ACC112 (cell line): ENCODE results near the gene POLR2L.

Experiments
- H2AFZ ChIP-seq: fragments of 200-600 bp; sonication (generic); one replicate; pipeline ENCODE4 v1.6.0; 2017; ENCODE audit warnings: antibody characterized with exemption, low read length; ENCODE audit not compliant: unreplicated experiment
- H3K27ac ChIP-seq: fragments of 200-600 bp; sonication (generic); 2 replicates; pipeline ENCODE4 v1.5.1; 2014; ENCODE audit warnings: low read depth, mild to moderate bottlenecking, antibody characterized with exemption, low read length, moderate library complexity
- H3K27me3 ChIP-seq: fragments of 200-600 bp; sonication (generic); 2 replicates; pipeline ENCODE4 v1.6.1; 2014; ENCODE audit warnings: mild to moderate bottlenecking, antibody characterized with exemption, low read length, moderate library complexity, mixed read lengths; ENCODE audit not compliant: insufficient read depth
- H3K36me3 ChIP-seq: fragments of 200-600 bp; sonication (generic); 2 replicates; pipeline ENCODE4 v1.6.1; 2016; ENCODE audit warnings: mild to moderate bottlenecking, antibody characterized with exemption, low read length, moderate library complexity, mixed read lengths; ENCODE audit not compliant: insufficient read depth
- H3K4me1 ChIP-seq: fragments of 200-600 bp; sonication (generic); one replicate; pipeline ENCODE4 v1.6.1; 2016; ENCODE audit warnings: low read length, mixed read lengths; ENCODE audit not compliant: insufficient read depth, unreplicated experiment, control insufficient read depth
- H3K4me3 ChIP-seq: fragments of 200-600 bp; sonication (generic); 2 replicates; pipeline ENCODE4 v1.5.1; 2014; ENCODE audit warnings: mild to moderate bottlenecking, low read depth, low read length
- H3K79me2 ChIP-seq: fragments of 200-600 bp; sonication (generic); one replicate; pipeline ENCODE4 v1.6.0; 2016; ENCODE audit warnings: low read length; ENCODE audit not compliant: control insufficient read depth, unreplicated experiment, insufficient read depth

POLR2L gene

GRCh38 chr11:868802-869201 lies 26.5 kb upstream of the POLR2L start:
- no peaks in the 10 kb centered on the region for H3K36me3 ChIP-seq
- H2AFZ ChIP-seq, result no peak overlapping the region
- H3K4me3 ChIP-seq, result no peak overlapping the region
- no peak overlapping the region for H3K27ac ChIP-seq
- H3K79me2 ChIP-seq, result no peaks in the 10 kb centered on the region
- H3K4me1 ChIP-seq, result peaks cover 2% of the 10 kb centered on the region
- no peaks in the 10 kb centered on the region for H3K27me3 ChIP-seq

- no peaks in the 10 kb centered on the region for H3K79me2 ChIP-seq
- H3K4me3 ChIP-seq, result no peak overlapping the region
- no peaks in the 10 kb centered on the region for H3K36me3 ChIP-seq
- no peaks in the 10 kb centered on the region for H3K27me3 ChIP-seq
- H3K27ac ChIP-seq, result no peak overlapping the region
- H2AFZ ChIP-seq, result no peak overlapping the region
- H3K4me1 ChIP-seq, result peaks cover 2% of the 10 kb centered on the region
These were observed 26.1 kb upstream of the POLR2L start for GRCh38 chr11:868394-868793.

- H3K4me3 ChIP-seq, result no peak overlapping the region
- H3K27me3 ChIP-seq, result no peaks in the 10 kb centered on the region
- no peaks in the 10 kb centered on the region for H3K36me3 ChIP-seq
- no peak overlapping the region for H2AFZ ChIP-seq
- peaks cover 2% of the 10 kb centered on the region for H3K4me1 ChIP-seq
- no peak overlapping the region for H3K27ac ChIP-seq
- no peaks in the 10 kb centered on the region for H3K79me2 ChIP-seq
These were observed 25.6 kb upstream of the POLR2L start for GRCh38 chr11:867856-868358.

- H3K36me3 ChIP-seq, result no peaks in the 10 kb centered on the region
- H3K4me1 ChIP-seq, result no peaks in the 10 kb centered on the region
- no peak overlapping the region for H3K27ac ChIP-seq
These were observed 24.2 kb upstream of the POLR2L start for GRCh38 chr11:866481-866880.

GRCh38 chr11:865462-866430 lies 23.4 kb upstream of the POLR2L start:
- H2AFZ ChIP-seq, result no peak overlapping the region
- no peak overlapping the region for H3K27ac ChIP-seq
- no peaks in the 10 kb centered on the region for H3K27me3 ChIP-seq
- no peaks in the 10 kb centered on the region for H3K36me3 ChIP-seq
- peaks cover 4% of the 10 kb centered on the region for H3K79me2 ChIP-seq
- no peaks in the 10 kb centered on the region for H3K4me1 ChIP-seq
- no peak overlapping the region for H3K4me3 ChIP-seq

More at GRCh38 chr11:866481-866880, 24.2 kb upstream of the POLR2L start:
- Histone ChIP-seq H3K79me2 (peaks cover 4% of the 10 kb centered on the region), H3K4me3 (no peak overlapping the region), H3K27me3 (no peaks in the 10 kb centered on the region), H2AFZ (no peak overlapping the region)

GRCh38 chr11:864898-865297 lies 22.6 kb upstream of the POLR2L start:
- peaks cover 4% of the 10 kb centered on the region for H3K79me2 ChIP-seq

GRCh38 chr11:863910-864827 lies 21.8 kb upstream of the POLR2L start:
- no peaks in the 10 kb centered on the region for H3K27me3 ChIP-seq
- H3K79me2 ChIP-seq, result peaks cover 4% of the 10 kb centered on the region
- no peaks in the 10 kb centered on the region for H3K36me3 ChIP-seq
- no peak overlapping the region for H2AFZ ChIP-seq
- H3K4me3 ChIP-seq, result no peak overlapping the region
- peaks cover 13% of the 10 kb centered on the region for H3K4me1 ChIP-seq
- no peak overlapping the region for H3K27ac ChIP-seq

More at GRCh38 chr11:864898-865297, 22.6 kb upstream of the POLR2L start:
- no peaks in the 10 kb centered on the region for H3K36me3 ChIP-seq
- no peak overlapping the region for H2AFZ ChIP-seq
- no peaks in the 10 kb centered on the region for H3K27me3 ChIP-seq
- H3K4me1 ChIP-seq, result peaks cover 7% of the 10 kb centered on the region
- no peak overlapping the region for H3K27ac ChIP-seq
- H3K4me3 ChIP-seq, result no peak overlapping the region

- Histone ChIP-seq H3K79me2 (peaks cover 4% of the 10 kb centered on the region), H3K27me3 (no peaks in the 10 kb centered on the region), H3K4me1 (peaks cover 16% of the 10 kb centered on the region), H3K36me3 (no peaks in the 10 kb centered on the region), H3K27ac (no peak overlapping the region), H2AFZ (no peak overlapping the region), H3K4me3 (no peak overlapping the region)
These were observed 20.9 kb upstream of the POLR2L start for GRCh38 chr11:863023-863909.

- H3K36me3 ChIP-seq, result no peaks in the 10 kb centered on the region
- H3K4me3 ChIP-seq, result no peak overlapping the region
- H2AFZ ChIP-seq, result no peak overlapping the region
- peaks cover 16% of the 10 kb centered on the region for H3K4me1 ChIP-seq
- H3K79me2 ChIP-seq, result peaks cover 4% of the 10 kb centered on the region
- H3K27me3 ChIP-seq, result no peaks in the 10 kb centered on the region
- no peak overlapping the region for H3K27ac ChIP-seq
These were observed 20.3 kb upstream of the POLR2L start for GRCh38 chr11:862696-863022.
